Transverse colon (tissue), 4 donors: Measurements from ENCODE around the gene GABRB1.

Source experiments
- CTCF ChIP-seq, 5 experiments: fragments of 200-600 bp in 3 of 5; fragments of 450-650 bp in 2 of 5; sonication (generic) in 3 of 5; IDR thresholded peaks; 1 replicate in 2 of 5; 2 replicates in 3 of 5; pipeline ENCODE4 v1.5.1; 2016 to 2017; ENCODE audit warnings: antibody characterized with exemption in 5 of 5, inconsistent platforms in 3 of 5, mild to moderate bottlenecking in 2 of 5, moderate library complexity in 1 of 5
- POLR2A ChIP-seq: fragments of 450-650 bp; IDR thresholded peaks from one replicate; pipeline ENCODE4 v1.6.1; 2016; ENCODE audit warnings: antibody characterized with exemption, mild to moderate bottlenecking, moderate library complexity
- POLR2AphosphoS5 ChIP-seq, 3 donors: sonication (generic); formaldehyde crosslinking; IDR thresholded peaks; one replicate each; pipeline ENCODE4 v1.6.1; 2016; ENCODE audit warnings: antibody characterized with exemption in 3 of 3

GRCh38 chr4:47406408-47406807 lies 375.0 kb downstream of the GABRB1 start:
- TF ChIP-seq CTCF (IDR thresholded peaks at IDR 0.05), result no peak
- TF ChIP-seq POLR2AphosphoS5 (IDR thresholded peaks at IDR 0.05), result no peak
- no peak for TF ChIP-seq POLR2A
